Left ventricle myocardium superior (tissue), 1 donor: Measurements from ENCODE around the gene DES. TPM values are rescaled to one million over a fixed set of nuclear protein-coding genes. Genes with fewer than 3 reads are reported as not detected.
A peak's percentile ranks its signal among the peaks of the same experiment; 100 is the strongest.

ENCODE experiments used
- ATAC-seq: fragments of 200-7000 bp; cut with Tn5 transposase; one replicate; pipeline ENCODE4 v1.9.1; 2020; ENCODE audit warnings: mild to moderate bottlenecking, moderate library complexity
- DNase-seq: peaks from one replicate; pipeline ENCODE4 v3.0.0-alpha.2; 2020
- intact Hi-C: fragments of 100-400 bp; cut with micrococcal nuclease; formaldehyde crosslinking; loops from one replicate; pipeline ENCODE4 v1.11.0; 2022
- total RNA-seq: library from RNA; stranded (reverse); fragmentation: NEBNext Ultra II Directional; extraction: Animal tissue kit (Norgen Biotek cat#: 25700); gene quantifications from one replicate; pipeline ENCODE4 v1.2.1, GENCODE V29; 2021
- donor health status: DM: no; HTN: yes; CAD: no; lungs with severe emphysema.

DES gene
- total RNA-seq, 1 donor from 2014 or later, result 14,457 TPM

DNA sequence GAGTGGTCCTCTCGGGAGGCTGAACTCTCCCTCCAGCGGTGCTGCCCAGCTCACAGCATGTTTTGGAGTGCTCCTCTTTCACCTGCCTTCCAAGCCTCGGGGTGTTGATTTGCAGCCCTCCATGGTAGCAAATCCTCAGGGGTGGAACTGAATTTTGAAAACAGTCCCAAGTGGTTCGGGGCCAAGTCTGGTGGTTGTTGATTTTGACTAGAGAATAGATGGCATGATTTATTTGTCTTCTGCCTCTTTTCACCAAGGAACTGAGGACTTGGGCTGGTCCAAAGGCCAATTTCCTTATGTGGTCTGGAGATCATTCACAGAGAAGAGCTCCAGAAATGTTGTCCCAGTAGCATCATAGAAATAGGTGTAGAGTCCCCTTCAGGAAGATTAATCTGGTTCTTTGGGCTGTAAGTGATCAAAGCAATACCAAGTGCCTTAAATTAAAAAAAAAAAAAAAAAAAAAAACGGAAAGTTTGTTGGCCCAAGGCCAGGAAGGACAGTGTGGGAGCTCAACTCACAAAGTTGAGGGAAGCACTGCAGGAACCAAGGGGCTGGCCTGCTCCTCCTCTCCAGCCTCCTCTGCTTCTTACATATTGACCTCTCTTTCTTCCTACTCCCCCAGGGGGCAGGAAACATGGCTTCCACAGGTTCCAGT lies 2.5 kb upstream of the DES start:
- intact Hi-C loops, result no loop called here
- no peak for DNase-seq
- no peak for ATAC-seq

DNA sequence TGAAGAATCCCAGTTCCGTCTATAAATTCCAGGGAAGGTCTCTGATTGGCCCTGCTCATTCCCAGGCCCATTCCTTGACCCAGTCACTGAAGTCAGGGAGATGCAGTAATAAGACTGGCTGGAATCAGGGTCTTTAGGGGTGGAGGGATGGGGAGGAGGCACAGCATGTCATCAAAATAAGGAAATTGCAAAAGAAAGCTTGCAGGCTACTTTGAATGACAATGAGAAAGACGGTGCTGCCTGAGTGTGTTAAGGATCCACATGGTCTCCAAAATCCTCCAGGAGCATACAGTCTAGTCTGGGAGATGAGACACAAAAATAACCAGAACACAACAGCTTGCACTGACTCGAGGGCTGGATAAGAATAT lies 2.0 kb upstream of the DES start:
- ATAC-seq, result no peak

DNA sequence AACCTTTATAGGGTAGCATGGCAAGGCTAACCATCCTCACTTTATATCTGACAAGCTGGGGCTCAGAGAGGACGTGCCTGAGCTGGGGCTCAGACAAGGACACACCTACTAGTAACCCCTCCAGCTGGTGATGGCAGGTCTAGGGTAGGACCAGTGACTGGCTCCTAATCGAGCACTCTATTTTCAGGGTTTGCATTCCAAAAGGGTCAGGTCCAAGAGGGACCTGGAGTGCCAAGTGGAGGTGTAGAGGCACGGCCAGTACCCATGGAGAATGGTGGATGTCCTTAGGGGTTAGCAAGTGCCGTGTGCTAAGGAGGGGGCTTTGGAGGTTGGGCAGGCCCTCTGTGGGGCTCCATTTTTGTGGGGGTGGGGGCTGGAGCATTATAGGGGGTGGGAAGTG lies 1.2 kb upstream of the DES start:
- intact Hi-C loops, result no loop called here
- ATAC-seq (peak; percentile 58), DNase-seq (peak; percentile 54)

More for the DNA sequence above, 2.0 kb upstream of the DES start:
- no peak for DNase-seq
- intact Hi-C loops, result no loop called here

DNA sequence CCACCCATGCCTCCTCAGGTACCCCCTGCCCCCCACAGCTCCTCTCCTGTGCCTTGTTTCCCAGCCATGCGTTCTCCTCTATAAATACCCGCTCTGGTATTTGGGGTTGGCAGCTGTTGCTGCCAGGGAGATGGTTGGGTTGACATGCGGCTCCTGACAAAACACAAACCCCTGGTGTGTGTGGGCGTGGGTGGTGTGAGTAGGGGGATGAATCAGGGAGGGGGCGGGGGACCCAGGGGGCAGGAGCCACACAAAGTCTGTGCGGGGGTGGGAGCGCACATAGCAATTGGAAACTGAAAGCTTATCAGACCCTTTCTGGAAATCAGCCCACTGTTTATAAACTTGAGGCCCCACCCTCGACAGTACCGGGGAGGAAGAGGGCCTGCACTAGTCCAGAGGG lies 803 bp upstream of the DES start:
- ATAC-seq, result peak; percentile 66
- intact Hi-C loops, result no loop called here
- DNase-seq, result peak; percentile 71

DNA sequence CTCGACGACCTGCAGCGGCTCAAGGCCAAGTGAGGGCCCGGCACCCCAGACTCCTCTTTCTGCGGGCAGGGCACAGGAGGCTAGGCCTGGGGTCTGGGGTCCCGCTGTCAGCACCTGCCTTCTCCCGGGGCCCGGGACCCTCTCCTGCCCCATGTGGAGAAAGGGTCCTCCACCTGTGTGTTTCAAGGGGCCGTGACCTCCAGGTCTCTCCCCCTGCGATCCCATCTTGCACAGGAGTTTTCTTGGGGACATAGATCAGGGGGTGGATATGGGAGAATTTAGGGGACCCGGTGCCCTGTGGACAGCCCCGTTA lies 791 bp downstream of the DES start:
- intact Hi-C loops, result no loop called here
- DNase-seq (no peak), ATAC-seq (no peak)

DNA sequence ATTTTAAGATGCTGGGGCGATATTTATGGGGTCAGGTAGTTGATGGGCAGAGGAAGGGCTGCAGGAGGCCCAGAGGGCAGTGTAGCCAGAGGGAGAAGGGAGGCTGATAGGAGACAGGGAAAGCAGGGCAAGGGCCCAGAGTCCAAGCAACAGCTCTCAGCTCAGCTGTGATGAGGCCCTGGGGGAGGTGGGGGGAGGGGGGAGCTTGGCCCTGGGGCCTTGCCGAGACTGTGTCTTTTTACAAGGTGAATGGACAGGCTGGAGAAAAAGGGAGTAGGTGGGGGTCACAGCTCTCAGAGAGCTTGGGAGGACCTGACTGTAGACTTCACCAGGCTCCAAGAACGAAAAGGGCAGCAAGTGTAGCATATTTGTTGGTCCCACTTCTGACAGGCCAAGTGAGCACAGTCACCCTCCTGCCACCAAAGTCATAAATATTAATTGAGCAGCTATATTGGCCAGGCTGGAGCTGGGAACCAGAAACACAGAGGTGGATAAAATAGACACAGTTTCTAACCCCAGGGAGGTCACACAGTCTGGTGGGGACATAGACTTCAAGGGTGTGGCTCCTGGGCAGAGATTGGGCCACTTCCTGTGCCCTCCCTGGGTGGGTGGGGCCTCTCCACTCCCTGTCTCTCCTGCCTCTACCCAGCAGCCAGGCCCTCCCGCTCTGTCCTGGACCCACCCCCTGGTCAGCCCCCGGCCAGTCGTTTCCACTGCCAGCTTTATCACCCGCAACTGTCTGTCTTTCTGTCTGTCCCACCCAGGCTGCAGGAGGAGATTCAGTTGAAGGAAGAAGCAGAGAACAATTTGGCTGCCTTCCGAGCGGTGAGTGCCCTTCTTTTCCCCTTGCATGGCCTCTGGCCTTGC lies 1.4 kb downstream of the DES start:
- DNase-seq, result peak; percentile 71
- intact Hi-C loops, result no loop called here
- ATAC-seq, result peak; percentile 53

DNA sequence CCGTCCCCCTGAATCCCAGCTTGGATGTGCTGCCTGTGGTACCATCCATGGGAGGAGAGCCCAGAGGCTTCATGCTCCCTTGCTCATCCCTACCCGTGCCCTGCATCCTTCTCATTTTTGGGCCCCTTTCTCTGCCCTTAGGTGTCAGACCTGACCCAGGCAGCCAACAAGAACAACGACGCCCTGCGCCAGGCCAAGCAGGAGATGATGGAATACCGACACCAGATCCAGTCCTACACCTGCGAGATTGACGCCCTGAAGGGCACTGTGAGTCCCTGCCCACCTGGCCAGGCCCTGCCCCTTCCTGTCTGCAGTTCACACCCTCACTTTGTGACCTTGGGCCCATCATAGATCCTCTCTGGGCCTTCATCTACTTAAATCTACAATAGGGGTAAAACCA lies 2.5 kb downstream of the DES start:
- peak; percentile 32 for DNase-seq
- ATAC-seq, result no peak
- intact Hi-C loops, result no loop called here

DNA sequence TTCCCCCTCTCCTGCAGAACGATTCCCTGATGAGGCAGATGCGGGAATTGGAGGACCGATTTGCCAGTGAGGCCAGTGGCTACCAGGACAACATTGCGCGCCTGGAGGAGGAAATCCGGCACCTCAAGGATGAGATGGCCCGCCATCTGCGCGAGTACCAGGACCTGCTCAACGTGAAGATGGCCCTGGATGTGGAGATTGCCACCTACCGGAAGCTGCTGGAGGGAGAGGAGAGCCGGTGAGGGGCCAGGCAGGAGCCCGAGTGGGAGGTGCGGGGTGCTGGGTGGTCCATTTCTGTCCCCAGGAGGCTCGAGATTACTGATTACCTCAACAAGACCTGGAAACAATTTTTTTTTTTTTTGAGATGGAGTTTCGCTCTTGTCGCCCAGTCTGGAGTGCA lies 3.1 kb downstream of the DES start:
- intact Hi-C loops, result no loop called here
- ATAC-seq (no peak), DNase-seq (peak; percentile 43)

DNA sequence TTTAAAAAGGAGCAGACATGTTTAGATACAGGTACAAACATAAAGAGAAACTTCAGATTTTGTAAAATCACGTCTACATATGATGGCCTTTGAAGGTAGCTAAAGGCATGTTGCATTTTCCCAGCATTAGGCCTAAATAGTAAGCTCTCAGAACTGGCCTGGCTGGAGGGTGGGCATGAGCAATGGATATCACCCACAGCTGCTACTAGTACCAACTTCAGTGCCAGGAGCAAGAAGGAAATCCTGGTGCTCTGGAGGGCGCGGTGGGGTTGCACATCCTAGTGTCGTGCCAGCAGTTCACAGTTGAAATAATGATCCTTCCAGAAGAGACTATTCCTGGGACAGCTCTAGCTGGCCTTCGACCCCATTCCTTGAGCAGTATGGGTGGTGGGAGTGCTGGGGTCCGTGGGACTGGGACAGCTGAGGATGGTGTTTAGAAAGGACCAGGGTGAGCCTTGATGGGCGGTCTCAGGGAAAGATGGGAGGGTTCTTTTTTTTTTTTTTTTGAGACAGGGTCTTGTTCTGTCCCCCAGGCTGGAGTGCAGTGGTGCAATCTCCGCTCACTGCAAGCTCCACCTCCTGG lies 4.9 kb downstream of the DES start:
- ATAC-seq (no peak), DNase-seq (no peak)
- intact Hi-C loops, result no loop called here

DNA sequence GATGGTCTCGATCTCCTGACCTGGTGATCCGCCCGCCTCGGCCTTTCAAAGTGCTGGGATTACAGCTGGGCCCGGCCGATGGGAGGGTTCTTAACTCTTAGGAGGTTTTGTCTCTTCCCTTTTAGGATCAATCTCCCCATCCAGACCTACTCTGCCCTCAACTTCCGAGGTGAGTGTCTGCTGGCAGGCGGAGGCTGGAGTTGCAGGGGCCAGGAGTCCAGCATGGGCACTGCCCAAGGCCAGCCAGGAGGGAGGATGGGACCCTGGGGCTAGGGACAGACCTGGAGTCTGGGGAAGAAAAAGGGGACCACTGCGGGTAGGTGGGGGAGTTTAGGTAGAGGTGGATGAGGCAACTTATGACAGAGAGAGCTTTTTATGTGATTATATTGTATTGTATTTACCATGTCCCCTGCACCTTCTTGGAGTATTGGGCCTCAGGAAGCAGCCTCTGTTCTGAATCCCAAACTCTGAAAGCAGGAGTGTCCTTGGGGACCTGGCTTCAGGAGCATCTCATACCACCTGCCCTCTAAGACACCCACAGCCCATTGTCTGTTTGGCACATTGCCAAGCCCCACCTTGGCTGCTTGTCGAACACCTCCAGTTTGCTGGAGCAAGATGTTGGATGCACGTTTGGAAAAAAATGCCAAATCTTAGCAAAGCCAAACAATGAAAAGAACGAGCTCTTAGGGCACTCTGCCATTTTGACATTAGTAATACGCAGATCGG lies 5.6 kb downstream of the DES start:
- intact Hi-C loops, result no loop called here
- DNase-seq (no peak), ATAC-seq (no peak)

DNA sequence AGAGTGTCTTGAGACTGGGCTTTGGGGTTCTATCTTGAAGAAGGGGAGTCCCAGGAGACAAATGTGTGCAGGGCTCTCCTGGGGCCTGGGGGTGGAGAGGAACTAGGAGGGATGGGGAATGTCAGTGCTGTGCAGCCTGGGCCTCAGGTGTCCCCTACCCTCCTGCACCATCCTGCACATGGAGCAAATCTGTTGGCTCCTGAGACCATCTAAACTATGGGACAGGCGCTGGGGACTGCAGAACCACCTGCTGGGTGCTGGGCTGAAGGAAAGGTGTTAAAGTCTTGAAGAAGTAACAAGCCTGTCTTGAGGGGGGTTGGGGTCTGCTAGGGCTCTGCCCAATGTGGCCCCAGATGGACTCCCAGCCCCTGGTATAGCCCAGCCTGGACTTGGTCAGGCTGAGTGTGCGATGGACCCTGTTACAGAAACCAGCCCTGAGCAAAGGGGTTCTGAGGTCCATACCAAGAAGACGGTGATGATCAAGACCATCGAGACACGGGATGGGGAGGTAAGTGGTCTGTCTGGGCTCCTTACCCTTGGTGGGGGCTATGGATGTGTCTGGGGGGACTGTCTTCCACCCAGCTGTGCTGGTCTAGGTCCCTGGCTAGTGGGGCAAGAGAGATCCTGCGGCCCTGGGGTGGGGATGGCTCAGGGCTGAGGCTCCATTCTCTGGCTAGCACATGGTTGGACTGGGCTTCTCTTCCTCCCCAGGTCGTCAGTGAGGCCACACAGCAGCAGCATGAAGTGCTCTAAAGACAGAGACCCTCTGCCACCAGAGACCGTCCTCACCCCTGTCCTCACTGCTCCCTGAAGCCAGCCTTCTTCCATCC lies 7.3 kb downstream of the DES start:
- intact Hi-C loops, result no loop called here
- ATAC-seq, result peak; percentile 1
- peak; percentile 18 for DNase-seq

DNA sequence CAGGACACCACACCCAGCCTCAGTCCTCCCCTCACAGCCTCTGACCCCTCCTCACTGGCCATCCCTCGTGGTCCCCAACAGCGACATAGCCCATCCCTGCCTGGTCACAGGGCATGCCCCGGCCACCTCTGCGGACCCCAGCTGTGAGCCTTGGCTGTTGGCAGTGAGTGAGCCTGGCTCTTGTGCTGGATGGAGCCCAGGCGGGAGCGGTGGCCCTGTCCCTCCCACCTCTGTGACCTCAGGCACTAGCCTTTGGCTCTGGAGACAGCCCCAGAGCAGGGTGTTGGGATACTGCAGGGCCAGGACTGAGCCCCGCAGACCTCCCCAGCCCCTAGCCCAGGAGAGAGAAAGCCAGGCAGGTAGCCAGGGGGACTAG lies 7.9 kb downstream of the DES start:
- DNase-seq (no peak), ATAC-seq (peak; percentile 2)
- intact Hi-C loops, result no loop called here

DNA sequence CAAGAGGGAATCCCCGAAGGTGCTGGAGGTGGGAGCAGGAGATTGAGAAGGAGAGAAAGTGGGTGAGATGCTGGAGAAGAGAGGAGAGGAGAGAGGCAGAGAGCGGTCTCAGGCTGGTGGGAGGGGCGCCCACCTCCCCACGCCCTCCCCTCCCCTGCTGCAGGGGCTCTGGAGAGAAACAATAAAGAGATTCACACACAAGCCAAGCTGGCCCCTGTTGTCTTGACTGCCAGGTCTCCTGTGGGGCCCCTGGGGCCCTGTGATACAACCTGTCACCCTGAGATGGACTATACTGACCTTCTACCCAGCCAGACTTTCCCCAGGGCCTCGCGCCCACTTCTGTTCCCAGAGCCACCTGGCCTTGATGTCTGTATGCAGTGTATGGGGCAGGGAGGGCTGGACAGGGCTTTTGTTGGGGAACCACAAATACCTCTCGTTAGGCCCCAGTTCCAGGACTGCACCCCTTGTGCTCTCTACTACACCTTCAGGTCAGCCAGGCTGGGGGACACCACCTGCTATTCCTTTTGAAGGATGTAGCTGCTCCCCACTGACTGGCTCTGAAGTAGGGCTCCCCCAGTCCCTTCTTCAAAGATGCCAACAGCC lies 8.5 kb downstream of the DES start:
- intact Hi-C loops, result no loop called here
- ATAC-seq, result peak; percentile 4
- peak; percentile 38 for DNase-seq

DNA sequence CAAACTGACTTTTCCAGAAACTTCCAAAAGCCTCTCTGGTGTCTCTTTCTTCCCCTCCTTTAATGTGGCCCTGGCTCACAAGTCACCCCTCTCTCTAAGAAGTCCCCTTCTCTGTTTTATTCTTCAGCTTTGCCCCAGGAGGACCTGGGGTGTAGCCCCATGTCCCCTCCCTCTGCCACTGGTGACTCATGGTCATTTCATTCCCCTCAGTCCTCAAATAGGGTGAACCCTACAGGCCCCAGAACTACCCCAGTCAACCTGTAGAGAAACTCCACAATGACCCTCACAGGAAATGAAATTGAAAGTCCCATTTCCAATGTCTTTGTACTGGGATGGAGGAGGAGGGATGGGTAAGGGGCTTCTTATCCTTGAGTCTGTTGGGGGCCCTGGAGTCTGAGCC lies 10.3 kb downstream of the DES start:
- intact Hi-C loops, result no loop called here
- DNase-seq (no peak), ATAC-seq (peak; percentile 10)

DNA sequence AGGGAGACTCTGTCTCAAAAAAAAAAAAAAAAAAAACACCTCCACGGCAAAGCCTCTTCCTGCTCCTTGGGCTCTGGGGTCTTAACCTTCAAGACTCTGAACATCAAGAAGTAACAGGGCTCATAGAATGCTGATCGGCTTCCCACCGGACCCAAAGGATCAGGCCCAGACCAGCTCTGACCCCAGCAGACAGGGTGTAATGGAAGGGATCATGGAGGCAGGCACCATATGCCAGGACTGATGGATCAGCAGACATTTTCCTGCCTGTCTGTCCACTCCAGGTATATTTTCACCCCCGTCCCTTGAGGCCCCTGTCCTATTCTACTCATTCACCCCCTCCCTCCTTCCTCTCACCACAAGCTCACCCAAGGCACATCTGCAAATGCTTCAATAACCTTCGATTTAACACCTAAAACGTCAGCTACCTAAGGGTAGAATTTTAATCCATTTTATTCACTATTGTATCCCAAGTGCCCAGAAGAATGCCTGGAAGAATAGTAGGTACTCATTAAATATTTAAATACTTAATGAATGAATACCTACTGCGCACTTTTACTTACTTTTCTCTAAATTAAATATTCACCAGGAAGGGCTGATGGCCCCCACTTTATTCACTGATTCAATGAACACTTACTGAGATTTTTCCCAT lies 11.9 kb downstream of the DES start:
- ATAC-seq (no peak), DNase-seq (no peak)
- intact Hi-C loops, result no loop called here

DNA sequence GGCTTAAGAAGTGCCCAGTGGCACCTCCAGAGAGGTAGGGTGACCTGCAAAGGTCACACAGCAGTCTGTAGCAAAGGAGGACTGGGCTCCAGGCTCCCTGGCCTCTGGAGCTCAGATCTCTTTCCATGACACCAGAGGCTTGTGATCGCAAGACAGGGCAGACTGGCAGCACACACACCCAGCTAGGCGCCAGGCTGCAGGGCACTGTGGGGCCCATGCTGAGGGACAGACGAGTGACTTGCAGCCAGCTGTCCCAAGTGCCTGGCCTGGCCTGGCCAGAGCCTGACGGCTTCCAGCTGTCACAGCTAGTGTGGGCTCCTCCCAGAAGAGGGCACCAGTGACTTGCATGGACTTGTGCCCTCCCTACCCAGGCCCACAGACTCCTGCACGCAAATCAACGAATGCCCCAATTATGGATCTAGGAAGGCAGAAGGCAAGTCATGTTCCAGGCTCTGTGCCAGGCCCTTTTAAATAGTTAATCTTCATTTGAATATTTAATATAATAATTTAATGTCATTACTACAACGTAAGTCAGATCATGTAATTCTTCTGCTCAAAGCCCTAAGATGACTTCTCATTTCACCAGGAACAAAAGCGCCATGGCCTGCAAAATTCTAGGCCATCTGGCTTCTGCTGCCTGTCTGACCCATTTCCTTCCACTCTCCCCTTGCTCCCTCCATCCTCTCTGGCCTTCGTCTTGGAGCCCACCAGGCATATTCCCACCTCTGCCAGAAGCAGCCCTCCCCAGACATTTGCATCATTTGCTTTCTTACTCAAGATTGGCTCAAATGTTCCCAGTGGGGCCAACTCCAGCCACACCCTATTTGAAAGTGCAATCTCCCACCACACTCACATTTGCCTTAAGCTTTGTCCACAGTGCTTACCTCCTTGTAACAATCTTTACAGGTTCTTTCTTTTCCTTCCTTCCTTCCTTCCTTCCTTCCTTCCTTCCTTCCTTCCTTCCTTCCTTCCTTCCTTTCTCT lies 12.7 kb downstream of the DES start:
- ATAC-seq (peak; percentile 67), DNase-seq (peak; percentile 84)
- intact Hi-C loops, result no loop called here
